ENCODE measurements around the gene MAP2K3. TPM values are rescaled to one million over a fixed set of nuclear protein-coding genes. Genes with fewer than 3 reads are reported as not detected.

Gene MAP2K3
- polyA plus RNA-seq, 1 donor = 49.7 TPM

DNA sequence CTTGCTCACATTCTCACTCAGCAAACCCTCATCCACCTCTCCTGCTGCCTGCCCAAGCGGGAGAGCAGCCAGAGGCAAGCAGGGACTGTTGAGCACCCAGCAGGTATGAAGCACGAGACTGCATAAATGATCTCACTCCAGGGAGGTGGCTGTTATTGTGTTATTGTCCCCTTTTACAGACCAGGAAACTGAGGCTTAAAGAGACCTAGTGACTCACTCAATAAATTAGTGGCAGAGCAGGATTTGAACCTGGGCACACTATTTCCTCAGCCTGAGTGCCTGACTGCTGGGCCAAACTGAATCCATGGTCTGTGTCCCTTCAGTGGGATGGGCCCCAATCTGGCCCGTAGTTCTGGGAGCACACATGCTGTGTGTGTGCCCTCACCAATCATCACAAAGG lies 12.3 kb upstream of the MAP2K3 start:
- Histone ChIP-seq H3K36me3 (ENCODE audit: control insufficient read depth, insufficient read depth, low read length) (no peaks in the 10 kb centered on the region), H3K4me1 (ENCODE audit: control insufficient read depth, insufficient read depth, low read length) (peaks cover 12% of the 10 kb centered on the region), H3K9me3 (ENCODE audit: control insufficient read depth, low read depth, low read length) (no peaks in the 10 kb centered on the region), H3K4me3 (ENCODE audit: low read length) (no peak overlapping the region), H3K27me3 (ENCODE audit: control insufficient read depth, insufficient read depth, low read length) (no peaks in the 10 kb centered on the region), H3K27ac (ENCODE audit: low read length) (no peak overlapping the region)
- no CpG with 5 or more reads among the region's 3 CpGs for WGBS (ENCODE audit: insufficient coverage, low lambda C conversion rate)
- no peak for DNase-seq

DNA sequence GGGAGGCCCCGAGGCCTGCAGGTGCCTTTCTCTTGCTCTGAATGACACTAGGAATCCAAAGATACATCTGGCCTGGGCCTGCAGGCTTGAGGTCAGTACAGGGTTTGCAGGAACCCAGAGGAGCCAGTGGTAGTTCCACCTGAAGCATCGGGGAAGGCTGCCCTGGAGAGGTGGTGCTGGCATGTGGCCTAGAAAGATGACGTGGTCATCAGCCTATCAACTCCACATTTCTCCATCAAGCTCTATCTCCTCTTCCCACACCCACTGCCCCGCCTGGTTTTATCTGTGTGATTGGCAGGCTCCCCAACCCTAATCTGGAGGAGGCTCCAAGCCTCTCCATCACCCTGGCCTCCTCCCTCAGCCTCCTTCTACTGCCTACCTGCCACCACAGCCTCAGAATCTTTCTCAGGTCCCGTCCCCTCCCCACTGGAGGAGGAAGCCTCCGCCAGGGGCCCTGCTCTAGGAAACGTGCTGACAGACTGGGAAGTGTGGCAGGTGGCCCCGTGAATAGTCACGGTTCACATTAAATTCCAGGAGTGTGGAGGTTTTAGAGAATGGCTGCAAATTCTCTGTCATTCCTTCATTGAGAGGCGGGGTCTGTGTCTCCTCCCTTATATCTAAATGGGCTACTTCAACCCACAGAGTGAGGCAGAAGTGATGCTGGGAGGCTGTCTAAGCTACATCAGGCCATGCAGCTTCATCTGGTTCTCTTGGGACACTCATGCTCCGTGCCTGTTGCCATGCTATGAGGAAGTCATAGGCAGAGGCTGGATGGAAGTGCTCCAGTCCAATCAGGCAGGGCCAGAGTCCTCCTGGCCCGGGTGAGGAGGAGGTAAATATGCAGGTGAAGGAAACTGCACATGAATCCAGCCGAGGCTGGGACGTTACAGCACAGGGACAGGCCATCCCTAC lies 11.4 kb upstream of the MAP2K3 start:
- H3K27ac ChIP-seq (ENCODE audit: low read length) = no peak overlapping the region
- no peaks in the 10 kb centered on the region for H3K27me3 ChIP-seq (ENCODE audit: control insufficient read depth, insufficient read depth, low read length)
- H3K36me3 ChIP-seq (ENCODE audit: control insufficient read depth, insufficient read depth, low read length) = no peaks in the 10 kb centered on the region
- 100% methylated on average over 1 of the region's 14 CpGs for WGBS (ENCODE audit: insufficient coverage, low lambda C conversion rate)
- DNase-seq = peak in 1 of 2 donors; percentile 53
- H3K4me3 ChIP-seq (ENCODE audit: low read length) = no peak overlapping the region
- H3K4me1 ChIP-seq (ENCODE audit: control insufficient read depth, insufficient read depth, low read length) = peaks cover 13% of the 10 kb centered on the region
- no peaks in the 10 kb centered on the region for H3K9me3 ChIP-seq (ENCODE audit: control insufficient read depth, low read depth, low read length)

DNA sequence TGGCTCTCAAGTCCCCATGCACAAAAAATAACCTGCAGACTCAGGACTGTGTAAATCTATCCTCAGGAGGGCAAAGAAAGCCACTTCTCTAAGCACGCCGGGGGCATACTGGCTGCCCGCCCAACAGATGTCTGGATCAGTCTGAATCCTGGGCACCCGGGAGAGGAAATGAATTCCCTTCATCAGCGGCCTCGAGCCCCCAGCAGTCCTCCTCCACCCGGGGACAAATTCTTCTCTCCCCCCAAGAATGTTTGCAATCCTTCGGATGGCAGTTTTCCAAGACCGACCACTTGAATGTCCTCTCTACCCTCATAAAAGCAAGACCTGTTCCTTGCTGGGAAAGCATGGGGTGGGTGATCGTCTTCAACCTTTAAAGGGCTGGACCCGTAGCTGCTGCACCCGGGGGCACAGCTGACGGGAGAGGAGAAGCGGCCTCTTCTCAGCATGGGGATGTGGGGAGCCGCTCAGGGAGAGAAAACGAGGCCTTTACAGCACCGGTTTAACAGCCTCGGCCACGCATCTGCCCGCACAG lies 9.4 kb upstream of the MAP2K3 start:
- H3K4me1 ChIP-seq (ENCODE audit: control insufficient read depth, insufficient read depth, low read length) = peaks cover 19% of the 10 kb centered on the region
- H3K27ac ChIP-seq (ENCODE audit: low read length) = peak overlapping the region; percentile 33
- H3K9me3 ChIP-seq (ENCODE audit: control insufficient read depth, low read depth, low read length) = no peaks in the 10 kb centered on the region
- H3K27me3 ChIP-seq (ENCODE audit: control insufficient read depth, insufficient read depth, low read length) = no peaks in the 10 kb centered on the region
- no CpG with 5 or more reads among the region's 20 CpGs for WGBS (ENCODE audit: insufficient coverage, low lambda C conversion rate)
- DNase-seq = no peak
- no peaks in the 10 kb centered on the region for H3K36me3 ChIP-seq (ENCODE audit: control insufficient read depth, insufficient read depth, low read length)
- H3K4me3 ChIP-seq (ENCODE audit: low read length) = peak overlapping the region; percentile 57

GRCh38 chr17:21275579-21276263 lies 8.8 kb upstream of the MAP2K3 start:
- DNase-seq = peak; percentile 84 to 93
- peaks cover 19% of the 10 kb centered on the region for H3K4me1 ChIP-seq (ENCODE audit: control insufficient read depth, insufficient read depth, low read length)
- no peaks in the 10 kb centered on the region for H3K36me3 ChIP-seq (ENCODE audit: control insufficient read depth, insufficient read depth, low read length)
- peak overlapping the region; percentile 33 for H3K27ac ChIP-seq (ENCODE audit: low read length)
- WGBS (ENCODE audit: insufficient coverage, low lambda C conversion rate) = no CpG with 5 or more reads among the region's 52 CpGs
- H3K27me3 ChIP-seq (ENCODE audit: control insufficient read depth, insufficient read depth, low read length) = no peaks in the 10 kb centered on the region
- H3K4me3 ChIP-seq (ENCODE audit: low read length) = peak overlapping the region; percentile 57
- H3K9me3 ChIP-seq (ENCODE audit: control insufficient read depth, low read depth, low read length) = no peaks in the 10 kb centered on the region

DNA sequence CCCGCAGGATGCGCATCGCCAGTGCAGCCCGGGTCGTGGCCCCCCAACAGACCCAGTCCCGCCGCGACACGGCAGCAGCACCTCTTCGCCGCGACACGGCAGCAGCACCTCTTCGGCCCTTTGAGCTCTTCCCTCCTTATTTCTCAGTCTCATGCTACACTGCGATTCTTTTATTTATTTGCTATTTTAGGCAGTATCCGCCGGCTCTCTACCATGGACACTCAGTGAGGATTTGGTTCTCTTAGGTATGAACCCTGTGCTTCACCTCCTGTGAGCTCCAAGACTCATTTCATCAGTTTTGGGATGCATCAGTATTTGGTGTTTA lies 8.3 kb upstream of the MAP2K3 start:
- no CpG with 5 or more reads among the region's 17 CpGs for WGBS (ENCODE audit: insufficient coverage, low lambda C conversion rate)
- H3K36me3 ChIP-seq (ENCODE audit: control insufficient read depth, insufficient read depth, low read length) = no peaks in the 10 kb centered on the region
- H3K4me3 ChIP-seq (ENCODE audit: low read length) = peak overlapping the region; percentile 57
- peaks cover 19% of the 10 kb centered on the region for H3K4me1 ChIP-seq (ENCODE audit: control insufficient read depth, insufficient read depth, low read length)
- no peak for DNase-seq
- no peak overlapping the region for H3K27ac ChIP-seq (ENCODE audit: low read length)
- no peaks in the 10 kb centered on the region for H3K9me3 ChIP-seq (ENCODE audit: control insufficient read depth, low read depth, low read length)
- H3K27me3 ChIP-seq (ENCODE audit: control insufficient read depth, insufficient read depth, low read length) = no peaks in the 10 kb centered on the region

- Histone ChIP-seq H3K27me3 (ENCODE audit: control insufficient read depth, insufficient read depth, low read length) (peaks cover 3% of the 10 kb centered on the region), H3K27ac (ENCODE audit: low read length) (no peak overlapping the region), H3K36me3 (ENCODE audit: control insufficient read depth, insufficient read depth, low read length) (no peaks in the 10 kb centered on the region), H3K9me3 (ENCODE audit: control insufficient read depth, low read depth, low read length) (no peaks in the 10 kb centered on the region), H3K4me3 (ENCODE audit: low read length) (no peak overlapping the region), H3K4me1 (ENCODE audit: control insufficient read depth, insufficient read depth, low read length) (peaks cover 19% of the 10 kb centered on the region)
- no CpG with 5 or more reads among the region's 3 CpGs for WGBS (ENCODE audit: insufficient coverage, low lambda C conversion rate)
- no peak for DNase-seq
Measured at GRCh38 chr17:21277332-21277731, 7.2 kb upstream of the MAP2K3 start.

- no peaks in the 10 kb centered on the region for H3K9me3 ChIP-seq (ENCODE audit: control insufficient read depth, low read depth, low read length)
- H3K27me3 ChIP-seq (ENCODE audit: control insufficient read depth, insufficient read depth, low read length) = peaks cover 6% of the 10 kb centered on the region
- H3K4me1 ChIP-seq (ENCODE audit: control insufficient read depth, insufficient read depth, low read length) = peaks cover 23% of the 10 kb centered on the region
- DNase-seq = peak; percentile 87 to 92
- no CpG with 5 or more reads among the region's 8 CpGs for WGBS (ENCODE audit: insufficient coverage, low lambda C conversion rate)
- no peak overlapping the region for H3K27ac ChIP-seq (ENCODE audit: low read length)
- no peak overlapping the region for H3K4me3 ChIP-seq (ENCODE audit: low read length)
- no peaks in the 10 kb centered on the region for H3K36me3 ChIP-seq (ENCODE audit: control insufficient read depth, insufficient read depth, low read length)
Measured at GRCh38 chr17:21278450-21279197, 5.9 kb upstream of the MAP2K3 start.

- no peak overlapping the region for H3K27ac ChIP-seq (ENCODE audit: low read length)
- H3K36me3 ChIP-seq (ENCODE audit: control insufficient read depth, insufficient read depth, low read length) = no peaks in the 10 kb centered on the region
- no peaks in the 10 kb centered on the region for H3K9me3 ChIP-seq (ENCODE audit: control insufficient read depth, low read depth, low read length)
- 60% methylated on average over 1 of the region's 6 CpGs for WGBS (ENCODE audit: insufficient coverage, low lambda C conversion rate)
- peaks cover 24% of the 10 kb centered on the region for H3K4me1 ChIP-seq (ENCODE audit: control insufficient read depth, insufficient read depth, low read length)
- H3K4me3 ChIP-seq (ENCODE audit: low read length) = no peak overlapping the region
- H3K27me3 ChIP-seq (ENCODE audit: control insufficient read depth, insufficient read depth, low read length) = peaks cover 6% of the 10 kb centered on the region
- no peak for DNase-seq
Measured at GRCh38 chr17:21279198-21279535, 5.3 kb upstream of the MAP2K3 start.

GRCh38 chr17:21279582-21279981 lies 4.9 kb upstream of the MAP2K3 start:
- WGBS (ENCODE audit: insufficient coverage, low lambda C conversion rate) = no CpG with 5 or more reads among the region's 6 CpGs
- H3K9me3 ChIP-seq (ENCODE audit: control insufficient read depth, low read depth, low read length) = no peaks in the 10 kb centered on the region
- H3K27ac ChIP-seq (ENCODE audit: low read length) = no peak overlapping the region
- peaks cover 6% of the 10 kb centered on the region for H3K27me3 ChIP-seq (ENCODE audit: control insufficient read depth, insufficient read depth, low read length)
- H3K4me3 ChIP-seq (ENCODE audit: low read length) = no peak overlapping the region
- no peak for DNase-seq
- no peaks in the 10 kb centered on the region for H3K36me3 ChIP-seq (ENCODE audit: control insufficient read depth, insufficient read depth, low read length)
- peaks cover 24% of the 10 kb centered on the region for H3K4me1 ChIP-seq (ENCODE audit: control insufficient read depth, insufficient read depth, low read length)

DNA sequence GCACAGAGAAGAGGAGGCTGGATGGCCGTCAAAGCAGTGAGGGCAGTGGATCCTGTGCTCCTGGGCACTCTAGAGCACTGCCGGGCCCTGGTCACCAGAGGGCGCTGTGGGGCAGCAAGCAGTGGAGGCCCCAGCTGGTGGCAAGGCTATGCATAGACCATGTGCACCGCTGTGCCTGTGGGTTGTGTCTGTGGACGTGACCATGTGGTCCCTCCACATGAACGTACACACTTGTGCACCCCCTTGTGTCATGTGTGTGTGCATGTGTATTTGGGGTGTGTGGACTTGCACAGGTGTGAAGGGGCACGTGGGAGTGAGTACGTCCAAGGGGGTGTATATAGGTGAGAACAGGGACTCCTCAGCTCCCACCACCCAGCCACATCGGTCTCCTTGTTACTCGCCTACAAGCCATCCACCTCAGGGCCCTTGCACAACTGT lies 4.4 kb upstream of the MAP2K3 start:
- H3K4me3 ChIP-seq (ENCODE audit: low read length) = no peak overlapping the region
- no peaks in the 10 kb centered on the region for H3K36me3 ChIP-seq (ENCODE audit: control insufficient read depth, insufficient read depth, low read length)
- peaks cover 6% of the 10 kb centered on the region for H3K27me3 ChIP-seq (ENCODE audit: control insufficient read depth, insufficient read depth, low read length)
- no CpG with 5 or more reads among the region's 10 CpGs for WGBS (ENCODE audit: insufficient coverage, low lambda C conversion rate)
- no peak overlapping the region for H3K27ac ChIP-seq (ENCODE audit: low read length)
- DNase-seq = peak; percentile 74 to 77
- H3K4me1 ChIP-seq (ENCODE audit: control insufficient read depth, insufficient read depth, low read length) = peaks cover 22% of the 10 kb centered on the region
- H3K9me3 ChIP-seq (ENCODE audit: control insufficient read depth, low read depth, low read length) = no peaks in the 10 kb centered on the region

Measured in large intestine (tissue), 3 donors.